Hepatocyte (in vitro differentiated cells): ENCODE data around the gene TCF12. TPM values are rescaled to one million over a fixed set of nuclear protein-coding genes. Genes with fewer than 3 reads are reported as not detected.

Experiments
- DNase-seq: peaks from one replicate; pipeline ENCODE4 v3.0.0-alpha.2; 2016; ENCODE audit warnings: low spot score
- H2AFZ ChIP-seq: fragments of 200-600 bp; sonication (generic); 2 replicates; pipeline ENCODE4 v1.6.0; 2016; ENCODE audit warnings: antibody characterized with exemption, mild to moderate bottlenecking
- H3K27ac ChIP-seq: fragments of 200-600 bp; sonication (generic); 2 replicates; pipeline ENCODE4 v1.5.1; 2016; ENCODE audit warnings: mild to moderate bottlenecking
- H3K27me3 ChIP-seq: fragments of 200-600 bp; sonication (generic); 2 replicates; pipeline ENCODE4 v1.6.1; 2016
- H3K36me3 ChIP-seq: fragments of 200-600 bp; sonication (generic); replicated peaks from 2 replicates; pipeline ENCODE4 v1.5.1; 2016; ENCODE audit warnings: low read depth; ENCODE audit not compliant: insufficient read depth
- H3K4me1 ChIP-seq: fragments of 200-600 bp; sonication (generic); 2 replicates; pipeline ENCODE4 v1.5.1; 2016; ENCODE audit warnings: mild to moderate bottlenecking, moderate library complexity; ENCODE audit not compliant: insufficient read depth
- H3K4me2 ChIP-seq: fragments of 200-600 bp; sonication (generic); 2 replicates; pipeline ENCODE4 v1.6.0; 2016
- H3K4me3 ChIP-seq: fragments of 200-600 bp; sonication (generic); 2 replicates; pipeline ENCODE4 v1.5.1; 2016; ENCODE audit warnings: mild to moderate bottlenecking
- H3K79me2 ChIP-seq: fragments of 200-600 bp; sonication (generic); 2 replicates; pipeline ENCODE4 v1.6.0; 2017; ENCODE audit warnings: mild to moderate bottlenecking
- H3K9me2 ChIP-seq: fragments of 200-600 bp; sonication (generic); replicated peaks from 2 replicates; pipeline ENCODE4 v1.6.0; 2017; ENCODE audit warnings: mild to moderate bottlenecking; ENCODE audit not compliant: insufficient read depth
- H3K9me3 ChIP-seq: fragments of 200-600 bp; sonication (generic); 2 replicates; pipeline ENCODE4 v1.5.1; 2016; ENCODE audit warnings: low read depth, mild to moderate bottlenecking
- H4K20me1 ChIP-seq: fragments of 200-600 bp; sonication (generic); 2 replicates; pipeline ENCODE4 v1.6.0; 2016; ENCODE audit warnings: mild to moderate bottlenecking; ENCODE audit not compliant: insufficient read depth, poor library complexity, severe bottlenecking
- EZH2 ChIP-seq: fragments of 200-600 bp; sonication (generic); IDR thresholded peaks from 2 replicates; pipeline ENCODE4 v1.6.1; 2016; ENCODE audit warnings: antibody characterized with exemption, mild to moderate bottlenecking, borderline replicate concordance
- EZH2phosphoT487 ChIP-seq: fragments of 200-600 bp; sonication (generic); IDR thresholded peaks from one replicate; pipeline ENCODE4 v1.6.1; 2018; ENCODE audit warnings: antibody characterized with exemption, mild to moderate bottlenecking, low read depth, moderate library complexity; ENCODE audit not compliant: unreplicated experiment, severe bottlenecking
- WGBS: methylation state at CpG from one replicate; pipeline ENCODE4 v1.1.6; 2016; ENCODE audit warnings: low lambda C conversion rate; ENCODE audit errors: missing lambda C conversion rate; 5-methylcytosine and 5-hydroxymethylcytosine counted together
- polyA plus RNA-seq: library from polyadenylated mRNA; unstranded; fragments of >200 nt; fragmentation: Nextera tagmentation; extraction: Ambion mirVana; gene quantifications from 2 replicates; pipeline ENCODE4 v1.2.1, GENCODE V29; 2016
- total RNA-seq: library from RNA; depleted of rRNA; stranded (reverse); fragments of >200 nt; gene quantifications from 2 replicates; pipeline ENCODE4 v1.2.3, GENCODE V29; 2014
- TF ChIP-seq, protein P1 (sequence below): fragments of 200-600 bp; sonication (generic); IDR thresholded peaks from 2 replicates; pipeline ENCODE4 v1.5.1; 2016; ENCODE audit warnings: antibody characterized with exemption, mild to moderate bottlenecking; ENCODE audit not compliant: poor library complexity

Gene TCF12
- total and polyA plus RNA-seq, 2 experiments from 2014 or later, result 42.0 to 93.2 TPM

DNA sequence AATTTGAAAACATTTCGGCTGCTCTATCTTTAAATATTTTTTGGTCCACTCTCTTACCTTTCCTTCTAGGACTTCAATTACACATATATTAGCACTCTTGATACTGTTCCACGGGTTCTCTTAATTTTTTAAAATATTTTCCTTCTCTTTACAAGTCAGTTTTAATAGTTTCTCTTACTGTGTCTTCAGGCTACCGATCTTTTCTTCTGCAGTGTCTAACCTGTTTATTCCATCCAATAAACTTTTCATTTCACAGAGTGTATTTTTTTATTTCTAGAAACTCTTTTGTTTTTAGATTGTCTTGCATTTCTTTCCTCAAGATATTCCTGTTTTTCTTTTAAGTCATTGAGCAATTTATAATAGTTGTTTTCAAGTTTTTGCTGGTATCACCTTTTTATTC, 27.7 kb downstream of the TCF12 start:
- TF ChIP-seq EZH2phosphoT487, result no peak
- TF ChIP-seq EZH2, result no peak
- TF ChIP-seq, protein P1, sequence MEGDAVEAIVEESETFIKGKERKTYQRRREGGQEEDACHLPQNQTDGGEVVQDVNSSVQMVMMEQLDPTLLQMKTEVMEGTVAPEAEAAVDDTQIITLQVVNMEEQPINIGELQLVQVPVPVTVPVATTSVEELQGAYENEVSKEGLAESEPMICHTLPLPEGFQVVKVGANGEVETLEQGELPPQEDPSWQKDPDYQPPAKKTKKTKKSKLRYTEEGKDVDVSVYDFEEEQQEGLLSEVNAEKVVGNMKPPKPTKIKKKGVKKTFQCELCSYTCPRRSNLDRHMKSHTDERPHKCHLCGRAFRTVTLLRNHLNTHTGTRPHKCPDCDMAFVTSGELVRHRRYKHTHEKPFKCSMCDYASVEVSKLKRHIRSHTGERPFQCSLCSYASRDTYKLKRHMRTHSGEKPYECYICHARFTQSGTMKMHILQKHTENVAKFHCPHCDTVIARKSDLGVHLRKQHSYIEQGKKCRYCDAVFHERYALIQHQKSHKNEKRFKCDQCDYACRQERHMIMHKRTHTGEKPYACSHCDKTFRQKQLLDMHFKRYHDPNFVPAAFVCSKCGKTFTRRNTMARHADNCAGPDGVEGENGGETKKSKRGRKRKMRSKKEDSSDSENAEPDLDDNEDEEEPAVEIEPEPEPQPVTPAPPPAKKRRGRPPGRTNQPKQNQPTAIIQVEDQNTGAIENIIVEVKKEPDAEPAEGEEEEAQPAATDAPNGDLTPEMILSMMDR, result no peak
- no peak overlapping the region for H3K4me3 ChIP-seq
- H3K4me1 ChIP-seq, result peaks cover 4% of the 10 kb centered on the region
- no peak overlapping the region for H2AFZ ChIP-seq
- H4K20me1 ChIP-seq, result peaks cover 66% of the 10 kb centered on the region
- whole genome bisulfite sequencing, result 100% methylated on average over 3 of the region's 3 CpGs
- H3K9me3 ChIP-seq, result peaks cover 4% of the 10 kb centered on the region
- peaks cover 100% of the 10 kb centered on the region for H3K79me2 ChIP-seq
- no peak for DNase-seq
- no peaks in the 10 kb centered on the region for H3K27me3 ChIP-seq
- H3K9me2 ChIP-seq, result no peaks in the 10 kb centered on the region
- H3K36me3 ChIP-seq, result peaks cover 3% of the 10 kb centered on the region
- H3K27ac ChIP-seq, result no peak overlapping the region
- no peak overlapping the region for H3K4me2 ChIP-seq

GRCh38 chr15:56948000-56948763, 29.7 kb downstream of the TCF12 start:
- H4K20me1 ChIP-seq, result peaks cover 46% of the 10 kb centered on the region
- H3K4me3 ChIP-seq, result no peak overlapping the region
- 89% methylated on average over 6 of the region's 6 CpGs for WGBS
- TF ChIP-seq EZH2 (no peak), EZH2phosphoT487 (no peak)
- TF ChIP-seq, protein P1, result no peak
- no peaks in the 10 kb centered on the region for H3K27me3 ChIP-seq
- peaks cover 4% of the 10 kb centered on the region for H3K9me3 ChIP-seq
- H3K4me1 ChIP-seq, result peaks cover 4% of the 10 kb centered on the region
- peak overlapping the region; percentile 1 for H3K27ac ChIP-seq
- no peak overlapping the region for H2AFZ ChIP-seq
- peaks cover 100% of the 10 kb centered on the region for H3K79me2 ChIP-seq
- DNase-seq, result no peak
- peaks cover 3% of the 10 kb centered on the region for H3K36me3 ChIP-seq
- H3K9me2 ChIP-seq, result no peaks in the 10 kb centered on the region
- H3K4me2 ChIP-seq, result no peak overlapping the region

DNA sequence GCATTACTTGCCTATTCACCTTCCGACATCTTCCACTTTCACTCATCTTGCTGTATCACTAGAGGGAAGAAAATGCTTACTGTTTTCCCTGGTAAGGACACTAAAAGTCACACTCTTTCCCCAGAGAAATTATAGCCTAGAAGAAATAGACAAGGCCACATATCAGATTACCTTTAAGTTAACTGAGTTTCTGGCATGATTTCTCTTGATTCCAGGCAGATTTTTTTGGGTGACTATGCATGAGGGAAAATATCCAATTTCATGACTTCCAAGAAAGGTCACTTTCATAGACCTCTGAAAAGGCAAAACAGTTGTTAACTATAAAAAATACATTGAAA, 30.3 kb downstream of the TCF12 start:
- H3K4me2 ChIP-seq, result no peak overlapping the region

More for the DNA sequence above, 30.3 kb downstream of the TCF12 start:
- Histone ChIP-seq H3K27ac (peak overlapping the region; percentile 1), H3K79me2 (peaks cover 100% of the 10 kb centered on the region), H2AFZ (no peak overlapping the region), H3K4me3 (no peak overlapping the region), H4K20me1 (peaks cover 41% of the 10 kb centered on the region), H3K36me3 (peaks cover 3% of the 10 kb centered on the region), H3K9me3 (peaks cover 4% of the 10 kb centered on the region), H3K4me1 (peaks cover 4% of the 10 kb centered on the region), H3K9me2 (no peaks in the 10 kb centered on the region), H3K27me3 (no peaks in the 10 kb centered on the region)
- no peak for DNase-seq
- no peak for TF ChIP-seq EZH2phosphoT487
- no peak for TF ChIP-seq EZH2
- TF ChIP-seq, protein P1, result no peak
- WGBS, result 89% methylated on average over 1 of the region's 1 CpG
